Ishikawa (cell line): ENCODE measurements around the gene SEC24C.

Experiments
- CEBPB ChIP-seq: IDR thresholded peaks from 2 replicates; pipeline ENCODE4 v1.6.1; 2012
- EGR1 ChIP-seq: IDR thresholded peaks from 2 replicates; pipeline ENCODE4 v1.6.1; 2012
- FOXM1 ChIP-seq: IDR thresholded peaks from 2 replicates; pipeline ENCODE4 v1.6.1; 2012; ENCODE audit warnings: low read depth, borderline replicate concordance
- NFIC ChIP-seq: IDR thresholded peaks from 2 replicates; pipeline ENCODE4 v1.6.1; 2012
- TAF1 ChIP-seq: IDR thresholded peaks from 2 replicates; pipeline ENCODE4 v1.6.1; 2012; ENCODE audit warnings: low read depth, mild to moderate bottlenecking
- TCF12 ChIP-seq: IDR thresholded peaks from 2 replicates; pipeline ENCODE4 v1.6.1; 2012; ENCODE audit warnings: low read depth
- YY1 ChIP-seq: IDR thresholded peaks from 2 replicates; pipeline ENCODE4 v1.6.1; 2012; ENCODE audit warnings: low read depth
- ZBTB7A ChIP-seq: IDR thresholded peaks from 2 replicates; pipeline ENCODE4 v1.6.1; 2012; ENCODE audit warnings: low read depth
- TF ChIP-seq, protein P1 (sequence below): IDR thresholded peaks from 2 replicates; pipeline ENCODE4 v1.6.1; 2012
- TF ChIP-seq, protein P2 (sequence below): IDR thresholded peaks from 2 replicates; pipeline ENCODE4 v1.6.1; 2012
- TF ChIP-seq, protein P3 (sequence below): IDR thresholded peaks from 2 replicates; pipeline ENCODE4 v1.6.1; 2012; ENCODE audit warnings: low read depth, mild to moderate bottlenecking

DNA sequence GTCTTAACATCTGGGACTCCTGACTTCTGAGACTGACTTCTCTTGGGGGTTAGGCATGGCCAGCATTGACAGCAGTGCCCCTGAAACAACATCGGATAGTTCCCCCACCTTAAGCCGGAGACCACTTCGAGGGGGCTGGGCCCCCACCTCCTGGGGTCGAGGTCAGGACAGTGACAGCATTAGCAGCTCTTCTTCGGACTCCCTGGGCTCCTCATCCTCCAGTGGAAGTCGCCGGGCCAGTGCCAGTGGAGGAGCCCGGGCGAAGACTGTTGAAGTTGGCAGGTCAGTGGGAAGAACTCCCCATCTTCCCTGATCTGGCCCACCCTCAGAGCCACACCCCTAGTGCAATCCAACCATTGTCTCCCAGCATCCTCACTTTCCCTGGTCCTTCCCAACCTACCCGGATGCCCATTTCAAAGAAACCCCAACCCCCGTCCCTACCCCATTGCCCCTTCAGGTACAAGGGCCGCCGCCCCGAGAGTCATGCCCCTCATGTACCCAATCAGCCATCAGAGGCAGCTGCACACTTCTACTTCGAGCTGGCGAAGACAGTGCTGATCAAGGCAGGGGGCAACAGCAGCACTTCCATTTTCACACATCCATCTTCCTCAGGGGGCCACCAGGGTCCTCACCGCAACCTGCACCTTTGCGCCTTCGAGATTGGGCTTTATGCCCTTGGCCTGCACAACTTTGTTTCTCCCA, 53.3 kb downstream of the SEC24C start:
- TF ChIP-seq, protein P1, sequence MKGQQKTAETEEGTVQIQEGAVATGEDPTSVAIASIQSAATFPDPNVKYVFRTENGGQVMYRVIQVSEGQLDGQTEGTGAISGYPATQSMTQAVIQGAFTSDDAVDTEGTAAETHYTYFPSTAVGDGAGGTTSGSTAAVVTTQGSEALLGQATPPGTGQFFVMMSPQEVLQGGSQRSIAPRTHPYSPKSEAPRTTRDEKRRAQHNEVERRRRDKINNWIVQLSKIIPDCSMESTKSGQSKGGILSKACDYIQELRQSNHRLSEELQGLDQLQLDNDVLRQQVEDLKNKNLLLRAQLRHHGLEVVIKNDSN = no peak
- TF ChIP-seq, protein P2, sequence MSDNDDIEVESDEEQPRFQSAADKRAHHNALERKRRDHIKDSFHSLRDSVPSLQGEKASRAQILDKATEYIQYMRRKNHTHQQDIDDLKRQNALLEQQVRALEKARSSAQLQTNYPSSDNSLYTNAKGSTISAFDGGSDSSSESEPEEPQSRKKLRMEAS = no peak
- TF ChIP-seq NFIC (no peak), EGR1 (no peak), ZBTB7A (no peak), YY1 (no peak), CEBPB (no peak), FOXM1 (no peak), TCF12 (no peak), TAF1 (no peak)
- TF ChIP-seq, protein P3, sequence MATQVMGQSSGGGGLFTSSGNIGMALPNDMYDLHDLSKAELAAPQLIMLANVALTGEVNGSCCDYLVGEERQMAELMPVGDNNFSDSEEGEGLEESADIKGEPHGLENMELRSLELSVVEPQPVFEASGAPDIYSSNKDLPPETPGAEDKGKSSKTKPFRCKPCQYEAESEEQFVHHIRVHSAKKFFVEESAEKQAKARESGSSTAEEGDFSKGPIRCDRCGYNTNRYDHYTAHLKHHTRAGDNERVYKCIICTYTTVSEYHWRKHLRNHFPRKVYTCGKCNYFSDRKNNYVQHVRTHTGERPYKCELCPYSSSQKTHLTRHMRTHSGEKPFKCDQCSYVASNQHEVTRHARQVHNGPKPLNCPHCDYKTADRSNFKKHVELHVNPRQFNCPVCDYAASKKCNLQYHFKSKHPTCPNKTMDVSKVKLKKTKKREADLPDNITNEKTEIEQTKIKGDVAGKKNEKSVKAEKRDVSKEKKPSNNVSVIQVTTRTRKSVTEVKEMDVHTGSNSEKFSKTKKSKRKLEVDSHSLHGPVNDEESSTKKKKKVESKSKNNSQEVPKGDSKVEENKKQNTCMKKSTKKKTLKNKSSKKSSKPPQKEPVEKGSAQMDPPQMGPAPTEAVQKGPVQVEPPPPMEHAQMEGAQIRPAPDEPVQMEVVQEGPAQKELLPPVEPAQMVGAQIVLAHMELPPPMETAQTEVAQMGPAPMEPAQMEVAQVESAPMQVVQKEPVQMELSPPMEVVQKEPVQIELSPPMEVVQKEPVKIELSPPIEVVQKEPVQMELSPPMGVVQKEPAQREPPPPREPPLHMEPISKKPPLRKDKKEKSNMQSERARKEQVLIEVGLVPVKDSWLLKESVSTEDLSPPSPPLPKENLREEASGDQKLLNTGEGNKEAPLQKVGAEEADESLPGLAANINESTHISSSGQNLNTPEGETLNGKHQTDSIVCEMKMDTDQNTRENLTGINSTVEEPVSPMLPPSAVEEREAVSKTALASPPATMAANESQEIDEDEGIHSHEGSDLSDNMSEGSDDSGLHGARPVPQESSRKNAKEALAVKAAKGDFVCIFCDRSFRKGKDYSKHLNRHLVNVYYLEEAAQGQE = no peak
